Kidney (tissue), 14 donors: Measurements from ENCODE around the gene TUG1. TPM values are rescaled to one million over a fixed set of nuclear protein-coding genes. Genes with fewer than 3 reads are reported as not detected.

Experiments
- DNase-seq, 5 donors: peaks; one replicate each; pipeline ENCODE4 v3.0.0-alpha.2; 2013 to 2020
- FAIRE-seq: peaks from 2 replicates; lab custom pipeline; 2012; peaks lifted over from hg19 to GRCh38; lab: Jason Lieb, UNC
- H3K27ac ChIP-seq, 2 donors: one replicate each; pipeline ENCODE4 v1.7.0; 2013; ENCODE audit warnings: low read depth in 2 of 2, low read length in 2 of 2, inconsistent platforms in 1 of 2
- H3K27me3 ChIP-seq: one replicate; pipeline ENCODE4 v1.7.1; 2013; ENCODE audit warnings: low read length, inconsistent platforms; ENCODE audit not compliant: control insufficient read depth, insufficient read depth
- H3K36me3 ChIP-seq, 3 donors: one replicate each; pipeline versions ENCODE4 v1.7.0 to v1.7.1; 2013; ENCODE audit warnings: low read length in 3 of 3, control low read depth in 1 of 3, inconsistent platforms in 1 of 3; ENCODE audit not compliant: insufficient read depth in 3 of 3, control insufficient read depth in 2 of 3
- H3K4me1 ChIP-seq, 3 donors: one replicate each; pipeline versions ENCODE4 v1.7.0 to v1.7.1; 2013; ENCODE audit warnings: low read length in 3 of 3, inconsistent platforms in 1 of 3, low read depth in 1 of 3; ENCODE audit not compliant: control insufficient read depth in 2 of 3, insufficient read depth in 2 of 3
- H3K4me3 ChIP-seq, 3 donors: one replicate each; pipeline versions ENCODE4 v1.7.0 to v1.8.1; 2013; ENCODE audit warnings: low read length in 3 of 3, control low read depth in 1 of 3, inconsistent platforms in 1 of 3
- H3K9ac ChIP-seq, 3 donors: one replicate each; pipeline versions ENCODE4 v1.7.0 to v1.7.1; 2013; ENCODE audit warnings: low read length in 3 of 3, control low read depth in 1 of 3, inconsistent platforms in 1 of 3
- H3K9me3 ChIP-seq, 3 donors: one replicate each; pipeline versions ENCODE4 v1.7.0 to v1.7.1; 2013; ENCODE audit warnings: low read length in 3 of 3, control low read depth in 1 of 3, inconsistent platforms in 1 of 3; ENCODE audit not compliant: control insufficient read depth in 2 of 3, insufficient read depth in 1 of 3
- CTCF ChIP-seq: IDR thresholded peaks from 3 replicates; pipeline ENCODE4 v1.5.1; 2012; ENCODE audit warnings: mild to moderate bottlenecking, moderate library complexity, borderline replicate concordance; ENCODE audit not compliant: insufficient read depth; ENCODE audit errors: extremely low read depth
- intact Hi-C: fragments of 100-400 bp; cut with DNase I; formaldehyde crosslinking; loops from one replicate; pipeline ENCODE4 v1.11.1; 2022
- polyA plus RNA-seq: library from polyadenylated mRNA; stranded (reverse); fragments of 350-450 nt; fragmentation: Illumina TruSeq; extraction: RNeasy Lipid Tissue Mini Kit (QIAGEN cat#74804); gene quantifications from one replicate; pipeline ENCODE4 v1.2.3, GENCODE V29; 2014; ENCODE audit warnings: low read depth, low replicate concordance; ENCODE audit not compliant: insufficient read depth
- total RNA-seq: library from RNA; stranded (reverse); fragmentation: NEBNext Ultra II Directional; extraction: Animal tissue kit (Norgen Biotek cat#: 25700); gene quantifications from one replicate; pipeline ENCODE4 v1.2.1, GENCODE V29; 2021
- donor health status: control.
- donor health status: control.
- donor health status: control.
- donor health status: control.
- donor health status: control.
- donor health status: DM: yes; HTN: yes; CAD: no.
- donor health status: Normal renal cell carcinoma (clear cell type).

The TUG1 gene
- total and polyA plus RNA-seq, 2 donors from 2014 or later: 25.5 to 79.0 TPM

GRCh38 chr22:30992565-30992964 lies 23.5 kb downstream of the TUG1 start:
- H3K36me3 ChIP-seq: no peaks in the 10 kb centered on the region
- DNase-seq: no peak
- no peaks in the 10 kb centered on the region for H3K4me1 ChIP-seq
- intact Hi-C loops: no loop called here
- no peak overlapping the region for H3K9ac ChIP-seq
- no peak for FAIRE-seq
- no peak for TF ChIP-seq CTCF
- no peak overlapping the region for H3K27ac ChIP-seq
- no peaks in the 10 kb centered on the region for H3K27me3 ChIP-seq
- H3K4me3 ChIP-seq: no peak overlapping the region
- no peaks in the 10 kb centered on the region for H3K9me3 ChIP-seq

GRCh38 chr22:30994960-30995359 lies 25.9 kb downstream of the TUG1 start:
- intact Hi-C loops: no loop called here
- no peak overlapping the region for H3K4me3 ChIP-seq
- H3K36me3 ChIP-seq: no peaks in the 10 kb centered on the region
- H3K9me3 ChIP-seq: no peaks in the 10 kb centered on the region
- DNase-seq (no peak), FAIRE-seq (no peak)
- TF ChIP-seq CTCF: no peak
- H3K27ac ChIP-seq: no peak overlapping the region
- H3K4me1 ChIP-seq: no peaks in the 10 kb centered on the region
- no peak overlapping the region for H3K9ac ChIP-seq
- no peaks in the 10 kb centered on the region for H3K27me3 ChIP-seq

GRCh38 chr22:30996462-30996861 lies 27.4 kb downstream of the TUG1 start:
- Histone ChIP-seq H3K4me1 (no peaks in the 10 kb centered on the region), H3K9me3 (no peaks in the 10 kb centered on the region), H3K27ac (no peak overlapping the region), H3K27me3 (no peaks in the 10 kb centered on the region), H3K9ac (no peak overlapping the region), H3K4me3 (no peak overlapping the region), H3K36me3 (no peaks in the 10 kb centered on the region)
- intact Hi-C loops: no loop called here
- FAIRE-seq: no peak
- no peak for TF ChIP-seq CTCF
- no peak for DNase-seq

- intact Hi-C loops: no loop called here
- Histone ChIP-seq H3K27ac (no peak overlapping the region), H3K4me1 (no peaks in the 10 kb centered on the region), H3K27me3 (no peaks in the 10 kb centered on the region), H3K36me3 (no peaks in the 10 kb centered on the region), H3K9ac (no peak overlapping the region), H3K9me3 (no peaks in the 10 kb centered on the region), H3K4me3 (no peak overlapping the region)
- peak in 1 of 5 donors; percentile 8 for DNase-seq
- no peak for TF ChIP-seq CTCF
- FAIRE-seq: no peak
Observed at GRCh38 chr22:30998329-30998728, 29.3 kb downstream of the TUG1 start.
